OCI-LY3 (cell line): ENCODE measurements around the gene KRT80.

ENCODE experiments used
- EZH2phosphoT487 ChIP-seq: fragments of 200-600 bp; shearing (Covaris generic); IDR thresholded peaks from 2 replicates; pipeline ENCODE4 v1.6.1; 2018; ENCODE audit warnings: antibody characterized with exemption, mixed run types, low read depth
- TF ChIP-seq, protein P1 (sequence below): fragments of 200-600, 300-600 bp; sonication (generic); IDR thresholded peaks from 2 replicates; pipeline ENCODE4 v1.5.1; 2014; ENCODE audit warnings: antibody characterized with exemption, low read length, low read depth

DNA sequence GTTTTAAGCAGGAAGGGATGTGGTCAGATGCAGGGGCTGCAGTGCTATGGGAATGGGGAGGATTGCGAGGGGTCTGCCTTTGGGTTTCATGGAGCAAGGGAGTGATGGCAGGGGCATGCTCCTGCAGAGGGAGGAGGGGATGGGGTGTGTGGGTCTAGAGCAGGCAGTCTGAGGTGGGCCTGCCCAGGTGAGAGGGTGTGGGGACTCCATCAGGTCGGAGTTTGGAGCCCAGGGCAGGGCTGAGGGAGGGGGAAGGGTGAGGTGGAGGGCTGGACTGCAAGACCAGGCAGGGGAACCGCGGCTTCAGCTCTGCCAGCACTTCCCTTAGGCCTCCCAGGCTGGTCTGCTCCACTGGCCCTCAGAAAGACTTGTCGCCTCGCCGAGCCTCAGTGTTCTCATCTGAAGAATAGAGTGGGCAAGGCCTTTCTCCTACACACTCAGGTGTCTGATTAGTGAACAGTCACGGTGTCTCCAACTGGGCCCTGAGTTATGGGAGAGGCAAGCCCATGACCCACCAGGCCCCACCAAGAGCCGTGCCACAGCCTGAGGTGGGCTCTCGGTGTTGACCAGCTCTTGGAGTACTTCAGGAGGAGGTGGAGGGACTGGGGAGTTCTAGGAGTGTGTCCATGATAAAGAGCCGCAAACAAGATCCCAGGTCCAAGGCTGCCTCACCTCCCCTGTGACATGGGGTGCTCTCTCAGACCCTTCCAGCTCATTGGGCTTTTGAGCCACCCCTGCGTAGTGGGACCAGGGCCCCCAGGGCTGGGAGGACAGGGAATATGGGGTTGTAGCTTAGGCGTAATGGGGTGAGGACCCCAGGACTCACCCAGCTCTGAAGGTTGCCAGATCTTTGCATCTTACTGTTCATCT, 20.1 kb upstream of the KRT80 start:
- TF ChIP-seq, protein P1, sequence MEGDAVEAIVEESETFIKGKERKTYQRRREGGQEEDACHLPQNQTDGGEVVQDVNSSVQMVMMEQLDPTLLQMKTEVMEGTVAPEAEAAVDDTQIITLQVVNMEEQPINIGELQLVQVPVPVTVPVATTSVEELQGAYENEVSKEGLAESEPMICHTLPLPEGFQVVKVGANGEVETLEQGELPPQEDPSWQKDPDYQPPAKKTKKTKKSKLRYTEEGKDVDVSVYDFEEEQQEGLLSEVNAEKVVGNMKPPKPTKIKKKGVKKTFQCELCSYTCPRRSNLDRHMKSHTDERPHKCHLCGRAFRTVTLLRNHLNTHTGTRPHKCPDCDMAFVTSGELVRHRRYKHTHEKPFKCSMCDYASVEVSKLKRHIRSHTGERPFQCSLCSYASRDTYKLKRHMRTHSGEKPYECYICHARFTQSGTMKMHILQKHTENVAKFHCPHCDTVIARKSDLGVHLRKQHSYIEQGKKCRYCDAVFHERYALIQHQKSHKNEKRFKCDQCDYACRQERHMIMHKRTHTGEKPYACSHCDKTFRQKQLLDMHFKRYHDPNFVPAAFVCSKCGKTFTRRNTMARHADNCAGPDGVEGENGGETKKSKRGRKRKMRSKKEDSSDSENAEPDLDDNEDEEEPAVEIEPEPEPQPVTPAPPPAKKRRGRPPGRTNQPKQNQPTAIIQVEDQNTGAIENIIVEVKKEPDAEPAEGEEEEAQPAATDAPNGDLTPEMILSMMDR: no peak
- no peak for TF ChIP-seq EZH2phosphoT487
